Measurements from ENCODE around the gene TRPM8.

TRPM8 gene

GRCh38 chr2:234026693-234027254 lies 109.6 kb downstream of the TRPM8 start:
- FAIRE-seq, result no peak
- DNase-seq (ENCODE audit: insufficient read length, low spot score), result no peak
- no peak for TF ChIP-seq CTCF (IDR thresholded peaks at IDR 0.05; ENCODE audit: insufficient read depth, missing control alignments)

- DNase-seq (ENCODE audit: insufficient read length, low spot score) (no peak), FAIRE-seq (no peak)
- no peak for TF ChIP-seq CTCF (IDR thresholded peaks at IDR 0.05; ENCODE audit: insufficient read depth, missing control alignments)
Measured at GRCh38 chr2:234027641-234028040, 110.5 kb downstream of the TRPM8 start.

DNA sequence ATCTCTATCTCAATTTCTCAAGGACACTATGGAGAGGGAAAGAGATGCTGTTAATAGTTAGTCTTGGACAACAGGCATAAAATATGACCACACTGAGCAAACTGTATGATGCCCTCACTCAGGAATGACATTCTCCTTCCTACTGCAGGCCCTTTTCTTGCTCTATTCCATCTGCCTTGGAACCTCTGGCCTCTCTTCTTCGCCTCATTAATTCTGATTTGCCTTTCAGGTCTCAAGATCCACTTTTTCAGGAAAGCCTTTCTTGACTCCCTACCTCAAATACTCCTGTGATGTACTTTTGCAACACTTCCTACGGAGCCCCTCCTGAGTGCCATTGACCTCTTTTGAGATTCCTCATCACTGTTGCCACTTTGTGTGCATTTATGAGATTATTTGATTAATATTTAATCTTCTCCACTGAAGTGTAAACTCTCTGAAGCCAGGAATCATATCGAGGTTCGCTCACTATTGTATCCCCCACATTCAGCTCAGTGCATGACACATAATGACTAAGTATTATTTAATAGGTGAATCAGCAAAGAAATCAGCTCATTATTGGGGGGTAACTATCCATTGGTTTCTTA lies 112.1 kb downstream of the TRPM8 start:
- no peak for DNase-seq (ENCODE audit: insufficient read length, low spot score)
- no peak for TF ChIP-seq CTCF (IDR thresholded peaks at IDR 0.05; ENCODE audit: insufficient read depth, missing control alignments)
- FAIRE-seq, result no peak

DNA sequence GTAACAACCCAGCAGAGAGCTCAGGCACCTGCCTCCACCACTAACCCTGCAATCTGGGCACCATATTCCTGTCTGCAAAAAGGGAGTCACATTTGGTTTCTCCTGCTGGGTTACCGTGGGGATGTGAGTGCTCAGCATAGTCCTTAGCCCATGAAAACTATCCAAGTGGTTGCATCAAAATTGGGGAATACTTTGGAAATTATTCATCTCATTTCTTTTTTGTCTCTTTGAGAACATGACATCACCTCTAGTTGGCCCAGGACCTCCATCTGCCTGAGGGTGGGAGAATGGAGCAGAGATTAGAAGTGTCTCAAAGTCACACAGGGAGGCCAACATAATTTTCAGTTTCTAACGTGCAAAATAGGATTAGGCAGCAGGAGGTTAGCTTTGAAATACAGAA lies 114.0 kb downstream of the TRPM8 start:
- TF ChIP-seq CTCF (IDR thresholded peaks at IDR 0.05; ENCODE audit: insufficient read depth, missing control alignments), result no peak
- FAIRE-seq (no peak), DNase-seq (ENCODE audit: insufficient read length, low spot score) (no peak)

GRCh38 chr2:234032279-234032856 lies 115.2 kb downstream of the TRPM8 start:
- DNase-seq (ENCODE audit: insufficient read length, low spot score) (no peak), FAIRE-seq (no peak)
- no peak for TF ChIP-seq CTCF (IDR thresholded peaks at IDR 0.05; ENCODE audit: insufficient read depth, missing control alignments)

DNA sequence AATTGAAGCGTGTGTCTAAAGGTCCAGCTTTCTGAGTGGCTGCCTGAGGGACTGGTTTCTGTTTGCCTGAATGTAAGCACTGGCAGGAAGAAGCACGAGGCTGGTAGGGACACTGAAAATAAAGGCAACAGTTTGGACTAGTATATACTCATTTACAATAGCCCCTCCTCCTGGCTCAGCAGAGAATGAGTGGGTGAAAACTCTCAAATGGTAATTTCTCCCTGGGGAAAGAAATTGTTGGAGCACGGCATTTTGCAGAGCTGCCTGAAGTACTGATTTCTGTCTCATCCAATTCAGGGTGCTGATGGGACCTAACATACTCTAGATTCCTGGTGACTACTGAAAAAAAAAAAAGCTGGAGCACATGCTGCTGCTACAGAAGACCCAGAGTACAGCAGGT lies 116.0 kb downstream of the TRPM8 start:
- FAIRE-seq, result no peak
- DNase-seq (ENCODE audit: insufficient read length, low spot score), result no peak
- no peak for TF ChIP-seq CTCF (IDR thresholded peaks at IDR 0.05; ENCODE audit: insufficient read depth, missing control alignments)

GRCh38 chr2:234033885-234034284 lies 116.7 kb downstream of the TRPM8 start:
- DNase-seq (ENCODE audit: insufficient read length, low spot score) (no peak), FAIRE-seq (no peak)
- no peak for TF ChIP-seq CTCF (IDR thresholded peaks at IDR 0.05; ENCODE audit: insufficient read depth, missing control alignments)
